Measurements from ENCODE around the gene HNMT. TPM values are rescaled to one million over a fixed set of nuclear protein-coding genes. Genes with fewer than 3 reads are reported as not detected.

The HNMT gene
- total and polyA plus RNA-seq, 2 of the 13 experiments (the other 11 are each of a cell fraction or from before 2014, with no cell fraction given), result 279 to 309 TPM

- TF ChIP-seq SRSF9 (IDR thresholded peaks at IDR 0.05; ENCODE audit: borderline replicate concordance, insufficient read depth, low read depth, low read length, poor library complexity, severe bottlenecking) (no peak), POLR2AphosphoS5 (IDR thresholded peaks at IDR 0.05; ENCODE audit: low read depth, low read length) (0 out of 2 replicates have a peak, but pooled peaks have one; percentile 17), ZKSCAN5 (CRISPR knock-in tag; IDR thresholded peaks at IDR 0.05) (no peak), ZKSCAN8 (CRISPR knock-in tag; IDR thresholded peaks at IDR 0.05; ENCODE audit: borderline replicate concordance) (no peak), TIGD3 (CRISPR knock-in tag; IDR thresholded peaks at IDR 0.05; ENCODE audit: borderline replicate concordance) (no peak), RXRB (CRISPR knock-in tag; IDR thresholded peaks at IDR 0.05; ENCODE audit: borderline replicate concordance) (no peak), ZNF609 (CRISPR knock-in tag; IDR thresholded peaks at IDR 0.05; ENCODE audit: borderline replicate concordance) (no peak), BRF2 (CRISPR knock-in tag; IDR thresholded peaks at IDR 0.05) (no peak), ISX (CRISPR knock-in tag; conservative IDR thresholded peaks at IDR 0.05) (no peak), ZSCAN5A (CRISPR knock-in tag; IDR thresholded peaks at IDR 0.05; ENCODE audit: borderline replicate concordance) (no peak), NR2F2 (IDR thresholded peaks at IDR 0.05; ENCODE audit: borderline replicate concordance, low read depth) (no peak), GLI4 (CRISPR knock-in tag; IDR thresholded peaks at IDR 0.05; ENCODE audit: borderline replicate concordance) (no peak), ZNF34 (CRISPR knock-in tag; IDR thresholded peaks at IDR 0.05; ENCODE audit: borderline replicate concordance) (no peak), ZNF232 (CRISPR knock-in tag; IDR thresholded peaks at IDR 0.05; ENCODE audit: borderline replicate concordance) (no peak), ZBTB49 (CRISPR knock-in tag; IDR thresholded peaks at IDR 0.05; ENCODE audit: borderline replicate concordance) (no peak), SOX5 (CRISPR knock-in tag; IDR thresholded peaks at IDR 0.05; ENCODE audit: borderline replicate concordance) (no peak)
These were observed 34.2 kb downstream of the HNMT start (continued) for GRCh38 chr2:137998503-137998902.

Measured in HepG2 (cell line).